NCI-H524 treated with DMSO at 0.1 percent for 48 hours (cell line): Measurements from ENCODE around the gene GAPDHS.

Source experiments
- DNase-seq: peaks from one replicate; lab custom pipeline; 2025; lab: John Stamatoyannopoulos, UW

Gene GAPDHS

DNA sequence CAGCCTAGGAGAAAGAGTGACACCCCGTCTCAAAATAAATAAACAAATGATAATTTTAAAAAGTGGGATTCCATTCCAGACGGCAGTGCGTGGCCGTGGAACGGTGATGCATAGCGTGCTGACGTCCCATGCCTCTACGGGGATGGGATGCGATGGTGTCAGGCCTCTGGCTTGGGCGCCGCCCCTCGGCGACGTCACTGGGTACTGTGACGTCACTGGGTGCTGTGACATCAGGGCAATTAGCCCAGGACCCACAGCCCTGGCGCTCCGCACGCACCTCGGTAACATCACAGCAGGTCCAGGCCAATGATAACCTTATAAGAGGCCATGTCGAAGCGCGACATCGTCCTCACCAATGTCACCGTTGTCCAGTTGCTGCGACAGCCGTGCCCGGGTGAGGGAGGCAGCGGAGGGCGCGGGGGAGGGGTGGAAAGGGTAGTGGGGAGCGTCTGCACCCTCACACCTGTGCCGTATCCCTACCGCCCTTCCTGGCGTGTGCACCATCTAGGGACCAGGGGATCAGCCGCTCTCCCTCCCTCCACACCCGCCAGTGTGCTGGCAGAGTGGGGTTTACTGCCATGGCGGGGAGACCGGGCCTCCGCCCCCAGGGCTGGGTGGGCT is at the start of gene GAPDHS:
Gene GAPDHS (plus strand): TSS at position 256 of the 621 bp plus-strand sequence. CDS start 72 bp downstream, at position 328.
- DNase-seq: no peak

DNA sequence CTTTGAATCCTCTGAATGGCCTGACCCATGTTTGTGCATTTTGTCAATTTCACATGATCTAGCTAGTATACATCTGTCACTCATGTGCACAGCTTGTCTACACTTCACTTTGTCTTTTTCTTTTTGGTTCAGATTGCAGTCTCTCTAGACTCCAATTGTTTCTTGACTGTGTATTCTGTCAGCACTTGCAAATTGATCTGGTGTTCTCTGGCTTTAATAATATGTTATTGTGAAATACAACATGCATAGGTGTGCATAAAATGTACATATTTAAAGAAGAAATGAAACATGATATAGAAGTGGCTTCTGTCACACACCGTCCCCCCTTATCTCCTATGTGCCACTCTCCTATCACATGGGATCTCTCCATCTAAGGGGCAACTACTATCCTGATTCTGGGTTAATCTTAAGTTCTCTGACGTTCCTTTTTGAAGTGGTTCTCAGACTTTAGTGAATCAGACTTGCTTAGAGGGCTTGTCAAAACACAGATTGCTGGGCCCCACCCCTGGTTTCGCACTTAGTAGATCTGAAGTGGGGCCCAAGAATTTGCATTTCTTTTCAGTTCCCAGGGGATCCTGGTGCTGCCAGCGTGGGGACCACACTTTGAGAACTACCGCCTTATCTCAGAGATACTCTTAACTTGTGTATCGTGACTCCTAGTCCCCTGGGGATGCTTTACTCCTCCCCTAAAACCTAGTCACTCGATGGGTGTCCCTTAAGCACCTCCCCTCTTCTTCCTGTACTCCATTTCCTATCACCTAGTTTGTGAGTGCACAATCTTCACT is 48.8 kb upstream of the GAPDHS start:
- no peak for DNase-seq

DNA sequence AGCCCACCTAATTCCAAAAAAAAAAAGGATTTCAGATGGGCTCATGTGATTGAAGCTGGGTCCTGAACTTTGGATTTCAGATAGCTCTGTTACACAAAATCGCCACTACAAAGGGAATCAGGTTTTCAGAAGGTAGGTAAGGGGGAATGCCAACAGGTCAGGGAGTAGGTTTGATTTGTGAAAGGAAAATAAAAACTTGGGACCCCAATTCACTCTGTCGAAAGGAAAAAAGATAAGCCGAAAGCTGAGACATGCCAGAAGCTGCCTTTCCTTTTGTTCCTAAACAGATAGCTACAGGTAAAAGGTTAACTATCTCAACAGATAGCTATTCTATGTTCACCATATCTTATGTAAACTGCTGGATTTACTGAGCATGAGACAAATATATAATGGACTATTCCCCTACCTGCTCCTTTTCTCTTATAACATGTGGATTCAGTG is 47.0 kb upstream of the GAPDHS start:
- no peak for DNase-seq

DNA sequence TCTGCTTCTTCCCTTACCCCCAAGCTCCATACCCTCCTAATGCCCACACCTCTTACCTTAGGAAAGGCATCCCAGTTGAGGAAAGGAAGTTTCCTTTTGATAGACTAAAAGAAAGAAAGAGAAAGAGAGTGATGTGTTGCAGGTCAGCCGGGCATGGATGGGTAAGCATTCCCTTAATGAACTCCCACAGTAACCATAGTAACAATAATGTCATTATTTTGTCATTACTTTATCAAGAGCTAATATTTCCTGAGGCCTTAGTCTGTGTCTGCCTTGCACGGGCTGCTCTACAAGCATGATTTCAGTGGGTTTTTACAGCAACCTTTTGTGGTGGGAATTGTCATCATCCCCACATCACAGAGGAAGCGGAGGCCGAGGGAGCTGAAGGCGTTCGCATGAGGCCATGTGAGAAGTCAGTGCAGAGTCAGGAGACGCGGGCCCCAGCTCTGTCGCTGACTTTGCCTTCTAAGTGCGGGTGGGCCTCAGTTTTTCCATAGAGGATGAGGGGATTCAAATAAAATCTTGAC is 45.5 kb upstream of the GAPDHS start:
- DNase-seq: no peak

DNA sequence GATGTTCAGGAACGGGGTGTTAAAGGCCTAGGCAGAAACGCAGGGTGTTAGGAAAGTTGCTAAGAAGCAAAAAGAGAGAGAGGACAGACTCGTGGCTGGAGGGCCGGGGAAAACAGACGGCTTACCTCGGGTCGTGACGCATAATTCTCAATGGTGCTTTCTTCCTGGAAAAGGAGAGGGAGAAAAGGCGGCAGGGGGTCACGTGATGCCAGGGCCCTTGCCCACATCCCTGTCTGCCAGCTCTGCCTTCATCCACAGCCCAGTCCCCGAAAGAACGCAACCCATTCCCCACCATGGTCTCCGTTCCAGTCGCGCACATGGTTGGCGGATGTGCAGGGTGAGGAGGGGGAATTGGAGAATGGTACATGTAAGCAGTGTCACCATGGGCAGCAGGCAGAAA is 44.6 kb upstream of the GAPDHS start:
- DNase-seq: no peak

DNA sequence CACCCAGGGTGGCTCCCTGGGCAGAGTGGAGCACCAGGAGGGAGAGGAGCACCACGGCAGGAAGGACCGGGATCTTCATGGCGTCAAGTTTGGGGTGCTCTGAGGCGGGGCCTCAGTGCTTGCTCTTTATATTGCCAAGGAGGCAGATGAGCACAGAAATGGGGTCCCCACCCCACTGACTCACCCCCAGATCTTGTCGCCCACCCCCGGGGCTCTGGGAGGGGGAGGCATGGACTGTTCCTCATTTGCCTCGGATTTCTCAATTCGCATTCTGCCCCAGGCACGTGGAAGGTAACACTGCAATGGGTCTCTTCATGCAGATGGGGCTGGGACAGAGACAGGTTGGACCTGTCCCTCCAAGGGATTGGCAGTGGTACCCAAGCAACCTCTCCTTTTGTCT is 42.9 kb upstream of the GAPDHS start, which contains the start of gene KRTDAP:
Gene KRTDAP (minus strand): TSS at position 101 of the 400 bp plus-strand sequence. CDS start 22 bp downstream, at position 79.
- no peak for DNase-seq

DNA sequence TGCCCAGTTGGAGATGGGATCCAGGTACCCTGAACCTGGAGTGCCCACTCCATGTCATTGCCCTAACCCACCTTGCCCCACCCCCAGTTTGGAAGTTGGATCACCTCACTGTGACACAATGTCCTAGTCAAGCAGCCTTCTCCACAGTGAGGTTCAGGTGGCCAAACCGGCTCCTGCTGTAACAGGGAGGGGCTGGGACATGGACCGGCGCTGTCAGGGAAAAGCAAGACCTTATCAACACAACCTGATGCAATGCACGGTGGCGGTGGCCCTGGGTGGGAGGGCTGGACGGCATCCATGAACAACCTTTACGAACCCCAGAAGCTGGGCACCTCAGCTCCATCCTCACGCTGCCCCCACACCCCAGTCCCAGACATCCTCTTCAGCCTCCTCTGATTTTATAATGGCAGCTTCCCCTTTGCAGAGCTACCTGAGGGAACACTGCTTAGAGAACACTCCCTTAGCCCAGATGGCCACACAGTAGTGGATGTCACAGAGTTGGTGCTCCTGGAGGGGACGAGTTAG is 41.4 kb upstream of the GAPDHS start:
- DNase-seq: no peak

DNA sequence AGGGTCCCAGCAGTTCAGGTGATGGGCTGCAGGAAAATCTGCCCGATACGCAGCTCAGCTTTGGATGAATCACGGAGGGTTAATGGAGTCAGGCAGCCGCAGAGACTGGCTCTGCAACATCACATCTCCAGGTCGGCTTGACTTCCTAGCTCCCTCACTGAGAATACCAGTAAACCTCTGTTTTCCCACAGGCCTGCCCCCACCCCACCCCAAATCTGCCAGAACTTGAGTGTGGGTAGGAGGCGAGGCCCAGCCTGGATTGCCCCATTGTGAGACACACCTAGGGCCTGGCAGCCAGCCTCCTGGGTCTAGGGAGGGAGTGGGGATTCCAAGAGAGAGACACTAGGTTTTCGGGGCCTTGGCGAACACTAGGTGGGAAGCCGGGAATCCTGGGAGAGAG is 39.3 kb upstream of the GAPDHS start:
- no peak for DNase-seq

DNA sequence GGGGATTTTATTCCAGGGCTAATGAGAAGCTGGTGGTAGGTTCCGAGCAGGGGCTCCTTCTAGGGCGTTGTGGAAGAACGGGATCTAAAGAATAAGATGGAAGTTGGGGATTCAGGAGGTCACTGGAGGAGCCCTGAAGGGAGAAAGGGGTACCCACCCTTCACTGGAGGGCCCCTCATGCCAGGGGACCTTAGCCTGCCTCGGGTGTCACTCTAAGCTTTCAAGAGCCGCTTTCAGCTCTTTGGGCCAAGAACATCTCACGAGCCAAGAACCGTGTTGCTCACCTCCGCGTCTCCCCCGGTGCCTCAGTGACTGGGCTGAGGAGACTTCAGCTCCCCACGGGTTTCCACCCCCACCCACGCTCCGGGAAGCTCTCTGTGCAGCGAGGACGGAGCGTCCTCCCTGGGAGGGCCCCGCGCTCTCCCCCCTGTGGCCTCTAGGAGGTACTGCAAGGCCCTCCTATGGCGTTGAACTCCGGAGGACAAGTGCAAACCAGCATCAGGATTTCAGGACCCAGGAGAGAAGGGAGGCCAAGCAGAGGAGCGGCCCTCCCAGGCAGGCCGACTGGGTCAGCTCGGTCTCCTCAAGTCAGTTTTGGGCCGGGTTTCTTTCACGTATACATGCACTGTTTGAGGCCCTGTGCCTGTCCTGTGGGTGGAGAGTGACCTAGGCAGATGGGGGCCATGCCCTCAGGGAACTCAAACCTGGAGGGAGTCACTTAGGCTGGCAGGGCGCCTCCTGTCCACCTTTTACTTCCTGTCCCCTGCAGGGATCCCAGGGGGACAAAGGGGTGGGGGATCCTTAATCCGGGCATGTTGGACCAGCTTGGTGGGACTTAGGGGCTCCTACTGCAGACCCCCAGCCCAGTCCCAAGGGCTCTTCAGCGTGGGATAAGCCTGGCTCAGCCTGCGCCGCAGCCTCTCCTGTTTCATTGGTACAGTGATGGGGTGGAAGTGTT is 37.9 kb upstream of the GAPDHS start:
- no peak for DNase-seq

DNA sequence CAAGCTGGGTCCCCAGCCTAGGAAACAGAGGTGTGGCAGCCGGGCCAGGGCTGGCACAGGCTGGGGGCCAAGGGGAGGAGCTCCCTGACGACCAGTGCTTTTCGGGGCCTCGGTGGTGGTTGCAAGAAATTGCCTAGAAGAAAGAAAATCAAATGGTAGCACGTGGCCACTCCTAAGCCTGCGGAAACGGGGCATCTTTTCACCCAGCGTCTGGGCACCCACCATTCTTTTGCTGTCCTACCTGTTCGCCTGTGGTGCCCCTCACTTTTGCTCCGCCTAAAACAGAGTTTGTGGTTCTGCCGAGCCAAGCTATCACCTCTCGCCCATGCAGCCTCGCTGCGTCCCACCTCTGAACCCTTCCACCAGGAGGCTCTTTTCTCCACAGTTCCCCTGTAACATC is 35.9 kb upstream of the GAPDHS start:
- no peak for DNase-seq

DNA sequence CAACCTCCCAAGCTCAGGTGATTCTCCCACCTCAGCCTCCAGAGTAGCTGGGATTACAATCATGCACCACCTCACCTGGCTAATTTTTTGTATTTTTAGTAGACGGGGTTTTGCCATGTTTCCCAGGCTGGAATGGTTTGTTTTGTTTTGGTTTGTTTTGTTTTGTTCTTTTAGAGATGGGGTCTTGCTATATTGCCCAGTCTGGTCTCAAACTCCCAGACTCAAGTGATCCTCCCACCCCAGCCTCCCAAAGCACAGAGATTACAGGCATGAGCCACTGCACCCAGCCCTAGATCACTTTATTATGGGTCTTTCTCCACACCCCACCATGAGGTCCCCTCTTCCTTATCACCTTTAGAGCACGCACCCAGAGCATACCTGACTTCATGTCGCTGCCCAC is 35.0 kb upstream of the GAPDHS start:
- DNase-seq: no peak

DNA sequence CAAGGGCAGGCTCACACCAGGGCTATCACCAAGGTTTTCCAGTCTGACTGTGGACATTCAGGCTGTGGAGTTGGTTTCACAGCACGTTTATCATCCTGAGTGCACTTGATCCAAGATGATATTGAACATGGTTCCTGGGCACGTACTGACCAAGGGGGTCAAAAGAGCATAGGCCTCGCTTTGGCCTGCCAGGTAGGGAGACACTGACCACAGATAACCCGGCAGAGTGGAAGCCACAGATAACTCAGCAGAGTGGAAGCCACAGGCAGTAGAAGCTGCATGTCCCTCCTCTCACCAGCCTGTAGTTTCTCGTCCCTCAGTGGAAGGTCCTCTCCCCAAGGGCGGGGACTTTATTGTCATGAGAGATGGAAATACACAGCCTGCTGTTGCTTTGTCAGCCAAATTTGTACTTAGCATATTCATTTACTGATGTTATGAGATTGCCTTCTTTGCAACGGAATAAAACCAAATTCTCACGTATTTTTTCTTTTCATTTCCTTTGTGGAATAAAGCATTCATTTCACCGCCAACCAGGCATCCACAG is 34.2 kb upstream of the GAPDHS start:
- no peak for DNase-seq

DNA sequence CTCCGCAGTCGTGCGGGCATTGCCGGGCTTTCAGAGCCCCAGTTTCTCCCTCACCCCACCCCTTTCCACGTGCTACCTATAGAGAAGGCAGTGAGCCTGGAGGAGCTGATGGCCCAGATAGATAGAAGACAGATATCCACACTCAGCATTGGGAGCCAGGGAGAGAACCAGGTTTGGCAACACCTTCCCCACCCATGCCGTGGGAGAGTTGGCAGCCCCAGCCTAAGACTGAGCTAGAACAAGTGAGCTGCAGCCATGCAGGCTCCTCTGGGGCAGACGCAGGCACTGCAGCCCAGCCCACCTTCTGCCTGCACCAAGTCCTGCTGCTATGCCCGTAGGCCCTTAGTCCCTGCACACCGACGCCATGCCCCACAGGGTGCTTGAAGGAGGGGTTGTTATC is 32.6 kb upstream of the GAPDHS start:
- no peak for DNase-seq

DNA sequence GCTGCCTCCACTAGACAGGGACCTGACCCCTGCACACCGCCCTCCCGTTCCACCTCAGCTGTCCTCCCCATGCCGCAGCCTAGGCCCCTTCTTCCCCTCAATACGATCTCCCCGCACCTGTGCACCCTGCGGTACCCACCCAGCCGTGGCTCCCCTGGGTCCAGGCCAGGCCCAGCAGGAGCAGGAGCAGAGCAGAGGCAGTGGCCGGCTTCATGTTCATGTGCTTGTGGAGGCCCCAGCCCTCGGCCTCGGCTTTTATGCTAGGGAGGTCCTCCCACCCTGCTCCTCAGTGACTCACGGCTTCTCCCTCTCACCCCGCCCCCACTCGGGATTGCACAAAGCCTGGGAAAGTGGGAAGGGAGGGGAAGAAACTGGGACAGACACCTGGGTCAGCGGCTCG is 31.6 kb upstream of the GAPDHS start:
- no peak for DNase-seq

DNA sequence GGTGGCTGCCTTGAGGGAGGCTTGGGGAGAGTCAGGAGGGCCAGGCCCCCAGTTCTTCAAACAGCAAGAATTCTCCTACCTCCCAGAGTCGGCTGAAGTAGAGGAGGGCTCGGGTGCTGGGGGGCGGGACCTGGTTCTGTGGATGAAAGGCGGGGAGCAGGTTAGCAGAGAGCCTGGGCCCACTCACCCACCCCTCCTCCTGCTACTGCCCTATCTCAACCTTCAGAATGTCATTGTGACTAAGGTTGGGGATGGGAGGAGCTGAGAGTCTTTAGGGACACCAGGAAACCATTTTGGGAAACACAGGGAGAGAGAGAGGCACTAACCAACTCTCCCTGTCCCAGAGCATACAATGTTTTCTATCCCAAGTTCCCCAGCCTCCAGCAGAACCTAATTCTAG is 30.5 kb upstream of the GAPDHS start:
- DNase-seq: no peak

DNA sequence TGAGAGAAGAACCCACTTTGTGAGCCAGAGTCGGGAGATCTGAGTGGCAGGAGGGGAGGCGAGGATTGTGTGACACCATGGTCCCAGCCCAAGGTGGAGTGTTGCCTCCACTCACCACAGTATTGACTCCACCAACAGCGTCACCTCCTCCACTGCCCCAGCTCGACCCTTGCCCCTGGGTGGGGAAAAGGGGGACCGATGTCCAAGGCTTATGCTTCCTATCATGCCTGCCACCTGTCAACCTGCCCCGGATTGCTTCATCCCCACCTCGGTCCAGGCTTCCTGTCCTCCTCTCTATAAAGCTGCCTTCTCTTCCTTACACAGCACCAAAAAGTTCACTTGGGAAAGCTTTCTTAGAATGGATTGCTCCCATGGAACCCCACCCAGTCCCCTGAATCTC is 27.2 kb upstream of the GAPDHS start:
- DNase-seq: no peak

DNA sequence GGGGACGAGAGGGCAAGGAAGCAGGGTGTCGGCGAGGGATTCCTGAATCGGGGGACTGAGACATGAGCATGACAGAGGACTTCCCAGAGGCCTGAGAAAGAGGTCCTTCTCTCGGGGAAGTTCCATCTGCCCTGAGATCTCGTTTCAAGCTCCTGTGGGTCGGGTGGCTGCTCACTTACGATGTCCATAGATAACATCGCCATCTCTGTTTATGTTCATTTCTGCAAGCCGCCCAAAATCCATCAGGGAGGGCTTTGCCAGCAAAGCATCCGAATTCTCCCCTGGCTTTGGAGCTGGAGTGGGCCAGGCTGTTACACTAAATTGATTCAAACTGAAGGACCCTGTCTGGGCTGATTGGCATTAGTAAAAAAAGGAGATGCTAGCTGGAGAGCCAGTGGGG is 25.7 kb upstream of the GAPDHS start:
- no peak for DNase-seq

DNA sequence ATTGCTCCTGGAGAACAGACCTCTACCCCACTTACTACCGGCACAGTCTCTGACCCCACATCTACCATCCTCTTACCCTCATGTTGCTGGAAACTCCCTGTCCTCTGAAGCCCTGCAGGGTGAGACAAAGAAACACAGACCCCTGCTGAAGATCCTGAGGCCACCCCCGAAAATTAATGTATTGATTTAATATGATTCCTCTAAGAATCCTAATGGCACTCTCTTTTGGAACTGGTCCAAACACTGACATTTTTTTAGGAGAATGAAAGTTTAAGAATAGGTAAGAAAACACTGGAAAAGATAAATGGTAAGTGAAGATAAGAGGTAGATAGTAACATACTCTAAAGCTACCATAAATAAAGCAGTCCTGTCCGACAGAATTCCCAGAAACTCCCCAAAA is 25.1 kb upstream of the GAPDHS start:
- DNase-seq: no peak

DNA sequence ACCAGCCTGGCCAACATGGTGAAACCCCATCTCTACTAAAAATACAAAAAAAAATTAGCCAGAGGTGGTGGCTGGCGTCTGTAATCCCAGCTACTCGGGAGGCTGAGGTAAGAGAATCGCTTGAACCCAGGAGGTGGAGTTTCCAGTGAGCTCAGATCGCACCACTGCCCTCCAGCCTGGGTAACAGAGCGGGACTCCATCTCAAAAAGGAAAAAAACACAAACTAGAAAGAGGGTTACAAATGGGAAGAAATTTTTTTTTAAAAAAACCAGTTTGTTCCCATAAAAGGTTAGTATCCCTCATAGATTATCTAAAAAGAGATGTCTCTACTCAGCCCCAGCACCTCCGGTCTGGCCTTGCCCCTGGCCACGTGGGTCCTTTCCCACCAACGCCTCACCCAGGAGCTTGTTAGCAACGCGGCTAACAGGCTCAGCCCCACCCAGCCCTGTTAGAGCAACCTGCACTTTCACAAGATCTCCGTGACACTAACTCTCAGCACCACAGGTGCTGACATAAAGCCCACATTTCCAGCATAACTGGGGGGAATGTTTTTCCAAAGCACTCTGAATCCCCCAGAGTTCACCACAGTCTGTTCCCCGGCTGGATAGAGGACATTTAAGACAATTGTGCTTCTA is 24.1 kb upstream of the GAPDHS start:
- no peak for DNase-seq

DNA sequence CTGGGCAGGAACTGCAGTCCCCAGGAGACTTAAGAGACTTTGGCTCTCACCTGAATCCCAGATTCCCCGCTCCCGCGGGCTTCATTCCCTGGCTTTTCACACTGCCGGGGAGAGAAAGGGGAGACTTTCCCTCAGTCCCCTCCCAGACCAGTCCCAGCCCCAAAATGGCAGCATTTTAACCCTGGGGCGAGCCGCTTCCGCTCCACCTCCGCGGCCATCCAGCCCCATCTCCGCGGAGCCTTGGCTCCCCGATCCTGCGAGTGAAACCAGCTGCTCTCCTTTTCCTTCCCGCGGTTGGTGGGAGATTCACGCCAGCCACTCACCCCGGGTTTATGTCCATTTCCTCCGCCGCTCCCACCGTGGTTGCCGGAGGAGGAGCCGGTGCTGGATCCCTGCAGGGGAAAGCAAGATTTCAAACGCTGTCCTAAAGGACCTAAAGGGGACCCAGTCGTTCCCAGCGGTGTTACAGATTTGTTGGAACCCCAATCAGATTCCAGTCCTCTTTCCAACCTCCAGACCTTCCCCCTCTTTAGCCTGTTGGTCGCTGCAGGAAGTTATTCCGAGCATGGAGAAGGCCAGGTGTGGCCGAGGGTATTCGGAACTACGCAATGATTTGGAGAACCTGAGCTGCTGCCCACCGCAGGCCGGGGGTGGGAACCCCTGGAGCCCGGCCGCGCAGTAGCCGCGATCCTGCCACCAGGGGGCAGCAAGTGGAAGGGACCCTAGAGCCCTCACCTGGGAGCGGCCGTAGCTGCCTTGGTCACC is 23.2 kb upstream of the GAPDHS start:
- peak; percentile 16 for DNase-seq

DNA sequence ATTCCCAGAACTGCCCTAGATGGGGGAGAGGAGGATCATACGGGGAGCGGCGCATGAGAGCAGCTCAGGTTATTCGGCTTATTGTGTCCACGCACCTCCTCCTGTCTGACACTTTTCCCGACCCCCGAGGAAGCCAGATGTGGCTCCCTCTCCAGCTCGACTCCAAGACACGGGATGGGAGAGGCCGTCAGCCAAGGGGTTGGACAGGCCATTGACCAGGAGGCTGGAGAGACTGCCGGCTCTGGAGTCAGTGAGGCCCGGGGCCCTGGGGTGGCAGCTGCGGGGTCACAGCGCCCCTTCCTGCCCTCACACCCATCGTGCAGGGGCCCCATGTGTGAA is 22.7 kb upstream of the GAPDHS start:
- DNase-seq: no peak
